SK-N-SH treated with all-trans-retinoic acid at 6 μM for 48 hours (cell line): ENCODE results near the gene FABP2.

Source experiments
- ATAC-seq: fragments of 200-7000 bp; cut with Tn5 transposase; 3 replicates; pipeline ENCODE4 v1.9.1; 2020; ENCODE audit warnings: mild to moderate bottlenecking, moderate library complexity
- ARNTL ChIP-seq: fragments of 450-650 bp; formaldehyde crosslinking; IDR thresholded peaks from 2 replicates; pipeline ENCODE4 v1.5.0; 2020; ENCODE audit warnings: low read depth, mild to moderate bottlenecking, moderate library complexity, borderline replicate concordance
- BACH2 ChIP-seq: fragments of 250-450 bp; sonication (Bioruptor Pico); IDR thresholded peaks from 2 replicates; pipeline ENCODE4 v1.9.0; 2021; ENCODE audit warnings: mild to moderate bottlenecking, borderline replicate concordance
- CSDC2 ChIP-seq: fragments of 250-450 bp; sonication (Bioruptor Pico); IDR thresholded peaks from 2 replicates; pipeline ENCODE4 v1.5.0; 2020; ENCODE audit warnings: mild to moderate bottlenecking, moderate library complexity
- ESRRG ChIP-seq: fragments of 250-450 bp; sonication (Bioruptor Pico); IDR thresholded peaks from 2 replicates; pipeline ENCODE4 v1.6.1; 2021; ENCODE audit warnings: mild to moderate bottlenecking
- OSR1 ChIP-seq: fragments of 250-450 bp; sonication (Bioruptor Pico); IDR thresholded peaks from 2 replicates; pipeline ENCODE4 v1.8.0; 2022; ENCODE audit warnings: moderate library complexity, mild to moderate bottlenecking, inconsistent platforms
- PPARA ChIP-seq: fragments of 250-450 bp; sonication (Bioruptor Pico); IDR thresholded peaks from 2 replicates; pipeline ENCODE4 v1.5.0; 2020; ENCODE audit warnings: mild to moderate bottlenecking, borderline replicate concordance
- SNAI2 ChIP-seq: fragments of 250-450 bp; sonication (Bioruptor Pico); IDR thresholded peaks from 2 replicates; pipeline ENCODE4 v1.5.0; 2020; ENCODE audit warnings: mild to moderate bottlenecking, moderate library complexity
- TOX ChIP-seq: fragments of 250-450 bp; sonication (Bioruptor Pico); IDR thresholded peaks from 2 replicates; pipeline ENCODE4 v1.8.0; 2021; ENCODE audit warnings: mild to moderate bottlenecking, moderate library complexity, borderline replicate concordance
- ZC3H10 ChIP-seq: fragments of 250-450 bp; sonication (Bioruptor Pico); IDR thresholded peaks from 2 replicates; pipeline ENCODE4 v1.5.1; 2021; ENCODE audit warnings: mild to moderate bottlenecking, moderate library complexity
- ZFP3 ChIP-seq: fragments of 250-450 bp; sonication (Bioruptor Pico); IDR thresholded peaks from 2 replicates; pipeline ENCODE4 v1.5.0; 2020; ENCODE audit warnings: mild to moderate bottlenecking, moderate library complexity
- ZNF70 ChIP-seq: fragments of 450-650 bp; formaldehyde crosslinking; IDR thresholded peaks from 2 replicates; pipeline ENCODE4 v1.5.0; 2020; ENCODE audit warnings: mild to moderate bottlenecking, moderate library complexity
- ZNF8 ChIP-seq: fragments of 450-650 bp; formaldehyde crosslinking; IDR thresholded peaks from 2 replicates; pipeline ENCODE4 v1.5.0; 2020; ENCODE audit warnings: mild to moderate bottlenecking, moderate library complexity
- TF ChIP-seq, protein P1 (sequence below): fragments of 250-450 bp; sonication (Bioruptor Pico); IDR thresholded peaks from 2 replicates; pipeline ENCODE4 v1.5.0; 2020; ENCODE audit warnings: mild to moderate bottlenecking, moderate library complexity
- TF ChIP-seq, protein P2 (sequence below): fragments of 250-450 bp; sonication (Bioruptor Pico); IDR thresholded peaks from 2 replicates; pipeline ENCODE4 v1.5.1; 2021; ENCODE audit warnings: mild to moderate bottlenecking, moderate library complexity
- TF ChIP-seq, protein P3 (sequence below): fragments of 250-450 bp; sonication (Bioruptor Pico); IDR thresholded peaks from 2 replicates; pipeline ENCODE4 v1.5.1; 2020; ENCODE audit warnings: low read depth, mild to moderate bottlenecking, moderate library complexity

Gene FABP2

DNA sequence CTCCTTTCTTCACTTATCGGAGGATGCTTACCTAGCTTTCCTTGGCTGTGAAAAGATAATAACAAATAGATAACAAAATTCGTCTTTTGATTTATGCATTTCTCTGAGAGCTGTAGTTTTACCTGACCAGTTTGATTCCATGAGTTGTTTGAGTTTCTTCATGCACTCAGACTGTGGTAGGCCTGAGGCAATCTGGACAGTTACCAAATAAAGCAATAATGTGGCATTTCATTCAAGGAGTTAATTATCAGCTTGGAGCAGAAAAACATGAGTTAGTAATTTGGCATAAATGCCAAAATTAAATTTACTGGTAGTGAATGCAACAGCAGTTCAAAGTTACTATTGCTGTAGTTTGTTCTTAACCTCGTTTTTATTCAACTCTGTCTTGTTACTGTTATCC, 53.5 kb downstream of the FABP2 start:
- no peak for ATAC-seq
- TF ChIP-seq CSDC2 (CRISPR knock-in tag) (no peak), ZFP3 (CRISPR knock-in tag) (no peak), BACH2 (CRISPR knock-in tag) (no peak), ZC3H10 (no peak), PPARA (no peak), ZNF70 (CRISPR knock-in tag) (no peak), ARNTL (CRISPR knock-in tag) (no peak), ZNF8 (CRISPR knock-in tag) (no peak), SNAI2 (CRISPR knock-in tag) (no peak), ESRRG (CRISPR knock-in tag) (no peak), TOX (CRISPR knock-in tag) (no peak), OSR1 (no peak)
- TF ChIP-seq, protein P1, sequence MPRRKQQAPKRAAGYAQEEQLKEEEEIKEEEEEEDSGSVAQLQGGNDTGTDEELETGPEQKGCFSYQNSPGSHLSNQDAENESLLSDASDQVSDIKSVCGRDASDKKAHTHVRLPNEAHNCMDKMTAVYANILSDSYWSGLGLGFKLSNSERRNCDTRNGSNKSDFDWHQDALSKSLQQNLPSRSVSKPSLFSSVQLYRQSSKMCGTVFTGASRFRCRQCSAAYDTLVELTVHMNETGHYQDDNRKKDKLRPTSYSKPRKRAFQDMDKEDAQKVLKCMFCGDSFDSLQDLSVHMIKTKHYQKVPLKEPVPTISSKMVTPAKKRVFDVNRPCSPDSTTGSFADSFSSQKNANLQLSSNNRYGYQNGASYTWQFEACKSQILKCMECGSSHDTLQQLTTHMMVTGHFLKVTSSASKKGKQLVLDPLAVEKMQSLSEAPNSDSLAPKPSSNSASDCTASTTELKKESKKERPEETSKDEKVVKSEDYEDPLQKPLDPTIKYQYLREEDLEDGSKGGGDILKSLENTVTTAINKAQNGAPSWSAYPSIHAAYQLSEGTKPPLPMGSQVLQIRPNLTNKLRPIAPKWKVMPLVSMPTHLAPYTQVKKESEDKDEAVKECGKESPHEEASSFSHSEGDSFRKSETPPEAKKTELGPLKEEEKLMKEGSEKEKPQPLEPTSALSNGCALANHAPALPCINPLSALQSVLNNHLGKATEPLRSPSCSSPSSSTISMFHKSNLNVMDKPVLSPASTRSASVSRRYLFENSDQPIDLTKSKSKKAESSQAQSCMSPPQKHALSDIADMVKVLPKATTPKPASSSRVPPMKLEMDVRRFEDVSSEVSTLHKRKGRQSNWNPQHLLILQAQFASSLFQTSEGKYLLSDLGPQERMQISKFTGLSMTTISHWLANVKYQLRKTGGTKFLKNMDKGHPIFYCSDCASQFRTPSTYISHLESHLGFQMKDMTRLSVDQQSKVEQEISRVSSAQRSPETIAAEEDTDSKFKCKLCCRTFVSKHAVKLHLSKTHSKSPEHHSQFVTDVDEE (CRISPR knock-in tag): no peak
- TF ChIP-seq, protein P2, sequence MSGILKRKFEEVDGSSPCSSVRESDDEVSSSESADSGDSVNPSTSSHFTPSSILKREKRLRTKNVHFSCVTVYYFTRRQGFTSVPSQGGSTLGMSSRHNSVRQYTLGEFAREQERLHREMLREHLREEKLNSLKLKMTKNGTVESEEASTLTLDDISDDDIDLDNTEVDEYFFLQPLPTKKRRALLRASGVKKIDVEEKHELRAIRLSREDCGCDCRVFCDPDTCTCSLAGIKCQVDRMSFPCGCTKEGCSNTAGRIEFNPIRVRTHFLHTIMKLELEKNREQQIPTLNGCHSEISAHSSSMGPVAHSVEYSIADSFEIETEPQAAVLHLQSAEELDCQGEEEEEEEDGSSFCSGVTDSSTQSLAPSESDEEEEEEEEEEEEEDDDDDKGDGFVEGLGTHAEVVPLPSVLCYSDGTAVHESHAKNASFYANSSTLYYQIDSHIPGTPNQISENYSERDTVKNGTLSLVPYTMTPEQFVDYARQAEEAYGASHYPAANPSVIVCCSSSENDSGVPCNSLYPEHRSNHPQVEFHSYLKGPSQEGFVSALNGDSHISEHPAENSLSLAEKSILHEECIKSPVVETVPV: no peak
- TF ChIP-seq, protein P3, sequence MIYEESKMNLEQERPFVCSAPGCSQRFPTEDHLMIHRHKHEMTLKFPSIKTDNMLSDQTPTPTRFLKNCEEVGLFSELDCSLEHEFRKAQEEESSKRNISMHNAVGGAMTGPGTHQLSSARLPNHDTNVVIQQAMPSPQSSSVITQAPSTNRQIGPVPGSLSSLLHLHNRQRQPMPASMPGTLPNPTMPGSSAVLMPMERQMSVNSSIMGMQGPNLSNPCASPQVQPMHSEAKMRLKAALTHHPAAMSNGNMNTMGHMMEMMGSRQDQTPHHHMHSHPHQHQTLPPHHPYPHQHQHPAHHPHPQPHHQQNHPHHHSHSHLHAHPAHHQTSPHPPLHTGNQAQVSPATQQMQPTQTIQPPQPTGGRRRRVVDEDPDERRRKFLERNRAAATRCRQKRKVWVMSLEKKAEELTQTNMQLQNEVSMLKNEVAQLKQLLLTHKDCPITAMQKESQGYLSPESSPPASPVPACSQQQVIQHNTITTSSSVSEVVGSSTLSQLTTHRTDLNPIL (CRISPR knock-in tag): no peak
